ENCODE results near the gene USP7.
"Not testable (repeated sequence)": the region's sequence is repeated elsewhere in the genome, so short reads cannot be mapped to it uniquely, and the experiment has no call there.

The USP7 gene

DNA sequence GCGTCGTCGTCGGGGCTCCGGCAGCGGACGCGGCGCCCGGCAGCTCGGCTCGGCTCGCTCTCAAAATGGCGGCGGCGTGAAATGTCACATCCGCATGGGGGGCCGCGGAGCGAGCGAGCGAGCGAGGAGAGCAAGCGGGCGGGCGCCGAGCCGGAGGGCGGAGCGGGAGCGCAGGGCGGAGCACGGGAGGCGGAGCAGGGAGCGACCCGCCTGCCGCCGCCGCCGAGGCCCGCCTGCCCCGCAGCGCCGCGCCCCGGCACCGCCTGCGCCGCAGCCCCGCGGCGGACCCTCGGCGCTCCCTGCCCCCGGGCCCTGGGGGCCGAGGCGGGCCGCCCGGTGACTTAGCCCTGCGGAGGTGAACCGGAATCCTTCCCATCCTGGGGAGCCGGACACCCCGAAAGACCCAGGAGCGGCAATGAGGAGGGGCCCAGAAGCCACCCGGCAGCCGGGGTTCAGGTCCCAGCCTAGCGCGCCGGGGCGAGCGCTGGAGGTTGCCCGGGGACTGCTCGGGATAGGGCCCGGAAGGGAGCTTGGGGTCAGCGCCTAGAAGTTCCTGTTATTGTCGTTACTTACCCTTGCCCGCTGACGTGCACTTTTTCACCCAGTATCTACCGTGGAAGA lies at the start of gene USP7:
Gene USP7 (minus strand): TSS at position 86 of the 621 bp plus-strand sequence. CDS start 621 bp downstream, outside the sequence.
- peak; percentile 89 for DNase-seq

DNA sequence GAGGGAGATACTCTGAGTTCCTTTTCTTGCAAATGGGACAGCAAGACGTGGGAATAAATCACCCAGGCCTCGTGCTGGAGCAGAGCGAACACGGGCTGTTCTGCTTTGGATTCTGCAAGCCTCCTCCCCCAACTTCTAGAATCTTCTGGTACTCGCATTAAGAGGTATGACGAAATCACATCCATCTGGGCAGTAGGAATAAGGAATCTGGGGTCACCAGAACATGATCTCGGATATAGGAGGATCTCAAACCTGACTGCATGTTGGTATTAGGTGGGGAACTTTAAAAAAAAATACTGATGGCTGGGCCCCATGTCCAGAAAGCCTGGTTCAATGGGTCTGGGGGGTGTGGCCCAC lies 49.8 kb upstream of the USP7 start:
- DNase-seq, result no peak

DNA sequence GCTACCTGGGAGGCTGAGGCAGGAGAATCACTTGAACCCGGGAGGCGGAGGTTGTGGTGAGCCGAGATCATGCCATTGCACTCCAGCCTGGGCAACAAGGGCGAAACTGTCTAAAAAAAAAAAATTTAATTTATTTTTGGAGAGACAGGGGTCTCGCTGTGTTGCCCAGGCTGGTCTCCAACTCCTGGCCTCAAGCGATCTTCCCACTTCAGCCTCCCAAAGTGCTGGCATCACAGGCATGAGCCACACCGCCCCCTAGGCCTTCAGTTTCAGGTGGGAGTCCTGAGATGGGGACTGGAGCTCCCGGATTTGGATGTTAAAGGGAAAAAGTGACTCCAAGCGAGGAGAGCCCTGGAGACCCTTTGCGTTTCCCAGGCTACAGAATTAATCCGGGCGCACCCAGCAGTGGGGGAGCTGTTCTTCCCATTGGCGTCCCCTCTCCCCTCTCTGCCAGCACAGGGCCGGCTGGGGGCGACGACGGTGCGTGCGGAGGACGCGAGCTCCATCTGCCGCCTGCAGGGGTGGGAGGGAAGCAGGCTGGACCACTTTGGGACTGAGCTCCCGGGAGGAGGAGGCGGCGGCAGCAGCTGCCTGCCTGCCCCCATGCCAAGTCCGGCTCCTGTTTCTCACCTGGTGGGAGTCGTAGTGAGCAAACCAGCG lies 49.3 kb upstream of the USP7 start:
- no peak for DNase-seq

DNA sequence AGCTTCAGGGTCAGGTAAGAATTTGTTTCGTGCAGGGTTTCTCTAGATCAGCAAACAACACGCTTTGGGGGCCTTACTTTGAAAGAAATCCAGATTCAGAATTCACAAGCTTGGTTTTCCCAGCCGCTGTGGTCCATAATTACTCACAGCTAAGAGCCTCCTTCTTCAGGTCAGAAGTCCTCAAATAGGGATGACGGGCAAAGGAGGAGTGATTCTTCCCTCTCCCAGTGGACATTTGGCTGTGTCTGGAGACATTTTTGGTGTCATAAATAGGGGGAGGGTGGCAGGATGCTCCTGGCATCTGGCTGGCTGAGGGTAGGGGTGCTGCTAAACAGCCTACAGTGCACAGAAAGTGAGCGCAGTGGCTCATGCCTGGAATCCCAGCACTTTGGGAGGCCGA lies 48.6 kb upstream of the USP7 start:
- no peak for DNase-seq

DNA sequence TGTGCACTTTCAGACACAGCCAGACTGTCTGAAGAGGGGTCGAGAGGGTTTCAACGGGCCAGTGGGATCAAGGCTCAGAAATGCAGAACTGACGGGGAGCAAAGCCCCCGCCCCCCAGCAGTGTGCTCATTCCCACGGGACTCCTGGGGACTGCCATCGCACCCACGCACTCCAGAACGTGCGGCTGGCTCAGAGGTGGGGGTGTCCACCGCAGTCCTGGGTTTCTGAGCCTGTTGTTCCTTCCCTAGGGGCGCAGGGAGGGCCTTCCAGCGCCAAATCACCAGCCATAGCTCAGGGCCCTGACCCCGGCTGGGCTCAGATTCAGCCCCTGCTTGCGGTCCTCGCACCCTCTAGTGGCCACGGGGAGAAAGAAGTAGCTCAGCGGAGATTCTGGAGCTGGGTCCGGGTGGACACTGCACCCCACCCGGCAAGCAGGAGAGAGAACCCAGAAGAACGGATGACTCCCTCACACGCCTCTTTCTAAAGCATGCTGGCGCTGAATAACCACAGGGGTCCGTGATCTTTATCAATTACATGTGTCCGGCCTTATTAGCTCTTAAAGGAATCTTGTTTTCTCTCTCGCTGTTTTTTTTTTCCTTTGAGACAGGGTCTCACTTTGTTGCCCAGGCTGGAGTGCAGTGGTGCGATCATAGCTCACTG lies 45.0 kb upstream of the USP7 start:
- DNase-seq, result peak; percentile 64

DNA sequence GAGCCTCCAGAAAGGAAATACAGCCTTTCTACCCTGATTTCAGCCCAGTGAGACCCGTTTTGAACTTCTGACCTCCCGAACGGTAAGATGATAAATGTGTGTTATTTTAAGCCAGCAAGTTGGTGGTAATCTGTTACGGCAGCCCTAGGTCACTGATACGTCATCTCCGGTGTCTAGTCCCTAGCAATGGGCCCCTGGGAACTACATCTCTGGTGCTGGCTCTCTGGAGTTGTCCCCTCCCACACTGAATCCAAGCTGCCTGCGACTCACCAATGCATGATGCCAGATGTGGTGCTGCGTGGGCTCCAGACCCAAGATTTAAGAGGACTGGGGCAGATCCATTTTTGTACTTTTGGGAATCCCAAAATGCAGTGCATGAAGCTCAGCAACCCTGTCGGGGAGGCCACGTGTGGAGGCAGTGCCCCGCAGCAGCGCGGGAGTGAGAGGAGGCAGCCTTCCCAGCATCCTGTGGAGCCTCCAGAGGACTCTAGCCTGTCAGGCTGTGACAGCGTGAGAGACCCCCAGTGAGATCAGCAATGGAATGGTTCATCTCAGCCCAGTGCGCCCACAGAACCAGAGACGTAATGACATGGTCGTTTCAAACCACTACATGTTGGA lies 43.6 kb upstream of the USP7 start:
- DNase-seq, result no peak

DNA sequence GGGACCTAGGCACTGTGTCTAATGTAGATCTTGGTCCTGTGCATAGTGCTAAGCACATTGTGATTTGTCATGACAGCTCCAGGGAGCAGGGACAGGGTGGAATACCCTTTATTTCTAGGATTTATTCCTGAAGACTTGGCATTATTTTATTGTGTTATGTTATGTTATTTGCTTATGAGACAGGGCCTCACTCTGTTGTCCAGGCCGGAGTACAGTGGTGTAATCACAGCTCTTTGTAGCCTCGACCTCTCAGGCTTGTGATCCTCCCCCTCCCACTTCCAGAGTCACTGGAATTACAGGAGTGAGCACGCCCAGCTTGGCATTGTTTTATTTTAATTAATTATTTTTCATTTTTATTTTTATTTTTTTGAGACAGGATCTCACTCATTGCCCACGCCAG lies 40.5 kb upstream of the USP7 start:
- no peak for DNase-seq

DNA sequence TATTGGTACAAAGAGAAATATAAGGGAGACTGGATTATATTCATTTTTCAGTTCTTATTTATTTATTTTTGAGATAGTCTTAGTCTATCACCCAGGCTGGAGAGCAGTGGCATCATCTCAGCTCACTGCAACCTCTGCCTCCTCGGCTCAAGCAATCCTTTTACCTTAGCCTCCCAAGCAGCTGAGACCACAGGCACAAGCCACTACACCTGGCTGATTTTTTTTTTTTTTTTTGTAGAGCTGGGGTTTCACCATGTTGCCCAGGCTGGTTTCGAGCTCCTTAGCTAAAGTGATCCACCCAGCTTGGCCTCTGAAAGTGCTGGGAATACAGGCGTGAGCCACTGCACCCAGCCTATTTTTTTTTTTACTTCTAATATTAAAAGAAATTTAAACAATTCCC lies 40.1 kb upstream of the USP7 start:
- DNase-seq, result no peak

DNA sequence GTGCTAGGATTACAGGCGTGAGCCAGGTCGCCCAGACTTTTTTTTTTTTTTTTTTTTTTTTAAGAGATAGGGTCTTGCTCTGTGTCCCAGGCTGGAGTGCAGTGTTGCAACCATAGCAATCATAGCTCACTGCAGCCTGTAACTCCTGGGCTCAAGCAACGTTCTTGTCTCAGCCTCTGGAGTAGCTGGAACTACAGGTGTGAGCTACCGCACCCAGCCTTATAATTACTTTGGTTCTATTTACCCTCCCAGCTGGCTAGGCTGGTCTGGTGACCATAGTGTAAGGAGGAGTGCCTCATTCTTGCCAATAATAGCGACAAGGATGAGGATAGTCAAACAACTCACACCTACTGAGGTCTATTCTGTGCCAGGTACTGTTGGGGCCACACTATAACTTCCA lies 39.6 kb upstream of the USP7 start:
- DNase-seq, result no peak

DNA sequence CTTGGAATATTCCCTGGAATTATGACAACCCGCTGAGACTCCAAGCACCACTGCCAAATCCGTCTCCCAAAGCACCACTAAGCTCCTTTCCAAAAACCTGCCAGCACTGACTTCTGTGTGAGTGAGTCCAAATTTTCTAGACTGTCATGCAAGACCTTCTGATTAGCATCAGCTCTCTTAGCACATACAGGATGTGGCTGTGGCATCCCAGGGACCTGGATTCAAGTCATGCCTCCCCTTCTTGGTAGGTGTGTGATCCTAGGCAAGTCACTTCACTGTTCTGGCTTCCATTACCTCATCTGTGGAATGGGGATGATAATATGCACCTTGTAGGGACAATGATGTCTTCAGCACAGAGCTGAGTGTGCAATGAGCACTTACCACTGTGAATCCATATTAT lies 38.3 kb upstream of the USP7 start:
- DNase-seq, result no peak

DNA sequence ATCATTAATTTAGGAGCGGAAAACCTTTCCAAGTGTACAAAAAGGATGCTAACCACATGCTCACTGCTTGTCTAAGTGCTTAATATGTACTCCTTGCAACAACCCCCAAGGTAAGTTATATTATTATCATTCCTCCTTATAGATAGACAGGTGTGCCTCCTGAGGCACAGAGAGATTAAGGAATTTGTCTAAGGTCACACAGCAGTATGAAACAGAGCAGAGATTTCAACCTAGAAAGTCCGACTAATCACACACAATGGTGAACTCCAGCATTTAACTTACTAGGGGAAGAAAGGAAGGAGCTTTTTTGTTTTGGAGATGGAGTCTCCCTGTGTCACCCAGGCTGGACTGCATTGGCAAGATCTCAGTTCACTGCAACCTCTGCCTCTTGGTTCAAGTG lies 37.0 kb upstream of the USP7 start:
- no peak for DNase-seq

DNA sequence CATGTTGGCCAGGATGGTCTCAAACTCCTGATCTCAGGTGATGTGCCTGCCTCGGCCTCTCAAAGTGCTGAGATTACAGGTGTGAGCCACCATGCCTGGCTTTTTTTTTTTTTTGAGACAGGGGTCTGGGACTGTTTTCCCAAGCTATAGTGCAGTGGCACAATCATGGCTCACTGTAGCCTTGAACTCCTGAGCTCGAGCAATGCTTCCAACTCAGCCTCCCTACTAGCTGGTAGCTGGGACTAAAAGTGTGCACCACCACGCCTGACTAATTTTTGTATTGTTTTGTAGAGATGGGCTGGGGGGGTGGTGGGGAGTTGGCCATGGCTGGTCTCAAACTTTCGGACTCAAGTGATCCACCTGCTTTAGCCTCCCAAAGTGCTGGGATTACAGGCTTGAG lies 36.1 kb upstream of the USP7 start:
- no peak for DNase-seq

DNA sequence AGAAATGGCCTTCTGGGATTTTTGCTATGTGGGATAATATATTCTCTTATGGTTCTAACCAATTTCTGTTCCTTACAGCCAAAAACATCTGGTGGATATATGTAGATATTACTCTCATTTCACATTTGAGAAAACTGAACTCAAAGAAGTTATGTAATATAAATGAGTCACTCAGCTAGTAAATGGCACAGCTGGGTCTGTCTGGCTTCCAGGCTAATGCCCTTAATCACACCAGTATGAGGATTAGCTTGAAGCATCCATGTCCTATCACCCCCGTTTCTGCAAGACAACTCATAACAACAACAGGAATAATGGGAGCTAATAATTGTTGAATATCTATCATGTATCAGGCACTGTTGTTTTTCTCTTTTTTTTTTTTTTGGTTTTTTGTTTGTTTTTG lies 34.4 kb upstream of the USP7 start:
- DNase-seq, result no peak

DNA sequence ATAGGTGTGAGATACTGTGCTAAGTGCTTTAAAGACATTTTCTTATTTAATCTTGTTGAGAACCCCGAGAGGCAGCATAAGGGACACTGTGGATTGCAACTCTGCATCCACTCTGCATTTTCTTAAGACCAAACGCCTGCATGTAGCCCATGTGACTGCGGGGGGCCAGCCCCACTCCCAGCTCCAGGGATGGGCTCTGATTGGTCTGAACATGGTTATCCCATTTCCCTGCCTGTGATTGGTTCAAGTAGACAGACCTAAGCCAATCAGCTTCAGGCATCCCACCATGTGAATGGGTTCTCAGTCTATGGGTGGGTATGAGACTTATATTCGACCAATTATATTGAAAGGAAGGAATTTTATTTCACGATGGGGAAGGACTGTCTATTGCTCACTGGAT lies 33.2 kb upstream of the USP7 start:
- DNase-seq, result no peak

DNA sequence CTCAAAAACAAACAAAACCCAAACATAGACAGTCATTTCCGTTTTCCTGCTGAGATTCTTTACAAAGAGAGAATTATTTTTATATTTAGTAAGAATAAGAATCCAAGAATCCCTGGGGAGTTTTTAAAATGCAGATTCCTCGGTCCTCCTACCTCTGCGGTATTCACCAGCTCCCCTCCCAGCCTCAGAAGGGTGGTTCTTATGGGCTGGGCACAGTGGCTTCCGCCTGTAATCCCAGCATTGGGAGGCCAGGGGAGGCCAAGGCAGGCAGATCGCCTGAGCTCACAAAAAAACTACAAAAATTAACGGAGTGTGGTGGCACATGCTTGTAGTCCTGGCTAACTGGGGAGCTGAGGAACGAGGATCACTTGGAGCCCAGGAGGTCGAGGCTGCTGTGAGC lies 26.7 kb upstream of the USP7 start:
- DNase-seq, result no peak

DNA sequence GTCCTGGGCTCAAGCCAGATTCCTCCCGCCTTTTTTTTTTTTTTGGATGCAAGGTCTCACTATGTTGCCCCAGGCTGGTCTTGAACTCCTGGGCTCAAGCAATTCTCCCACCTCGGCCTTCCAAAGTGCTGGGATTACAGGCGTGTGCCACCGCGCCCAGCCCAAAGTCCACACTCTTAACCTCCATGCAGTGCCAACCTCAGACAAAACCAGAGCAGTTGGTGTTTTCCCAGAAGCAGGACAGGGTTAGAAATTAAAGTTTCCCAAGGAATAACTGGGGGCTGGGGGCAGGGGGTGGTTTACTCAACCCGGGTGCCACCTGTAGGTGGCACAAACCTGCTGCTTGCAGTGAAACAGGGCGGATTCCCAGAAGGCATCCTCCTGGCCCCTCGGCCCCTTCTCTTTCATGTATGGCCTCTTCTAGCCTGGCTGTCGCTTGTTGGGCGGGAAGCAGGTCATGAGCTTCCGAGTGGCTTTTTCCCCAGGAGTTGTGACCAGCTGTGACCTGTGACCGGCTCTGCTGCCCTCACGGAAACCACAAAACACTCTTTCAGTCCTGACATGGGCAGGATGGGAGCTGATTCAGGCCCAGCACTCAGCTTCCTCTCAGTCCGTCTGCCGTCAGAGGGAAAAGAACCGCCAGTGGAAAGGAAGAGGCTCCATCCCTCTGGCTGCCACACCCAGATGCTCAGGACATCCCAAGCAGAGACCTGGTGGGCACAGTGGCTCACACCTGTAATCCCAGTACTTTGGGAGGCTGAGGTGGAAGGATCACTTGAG lies 25.6 kb upstream of the USP7 start:
- DNase-seq, result no peak

DNA sequence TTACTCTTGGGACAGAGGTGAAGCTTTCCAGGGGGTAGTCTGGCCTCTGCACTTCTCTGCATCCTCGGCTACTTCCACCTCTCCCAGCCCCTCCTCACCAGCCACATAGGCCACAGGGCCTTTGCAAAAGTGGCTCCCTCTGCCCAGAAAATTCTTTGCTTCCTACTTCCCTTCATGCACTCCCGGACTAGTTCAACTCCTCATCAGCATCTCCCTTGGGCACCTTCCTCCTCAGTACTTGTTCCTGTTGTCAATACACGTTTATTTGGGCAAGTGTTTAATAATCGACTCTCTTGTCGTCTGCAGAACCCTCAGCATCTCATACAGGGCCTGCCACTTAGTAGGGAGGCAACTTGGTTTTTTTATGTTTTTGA lies 23.1 kb upstream of the USP7 start:
- no peak for DNase-seq

DNA sequence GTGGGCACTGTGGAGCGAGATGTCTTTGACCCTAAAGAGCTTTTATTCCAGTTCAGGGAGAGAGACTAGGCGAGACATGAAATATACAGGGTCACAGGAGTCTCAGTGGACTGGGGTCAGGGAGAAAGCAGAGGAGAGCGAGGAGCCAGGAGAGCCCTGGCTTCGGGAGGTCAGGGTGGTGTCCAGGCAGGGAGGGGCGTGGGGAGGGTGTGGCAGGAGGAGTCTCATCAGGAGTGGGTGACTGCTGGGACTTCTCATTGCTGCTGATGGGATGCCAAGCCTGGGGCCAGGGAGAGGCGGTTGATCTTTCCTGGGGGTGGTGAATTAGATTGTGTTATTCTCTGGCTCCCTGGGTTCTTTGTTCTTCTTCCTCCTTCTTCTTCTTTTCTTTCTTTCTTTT lies 22.4 kb upstream of the USP7 start:
- DNase-seq, result no peak

DNA sequence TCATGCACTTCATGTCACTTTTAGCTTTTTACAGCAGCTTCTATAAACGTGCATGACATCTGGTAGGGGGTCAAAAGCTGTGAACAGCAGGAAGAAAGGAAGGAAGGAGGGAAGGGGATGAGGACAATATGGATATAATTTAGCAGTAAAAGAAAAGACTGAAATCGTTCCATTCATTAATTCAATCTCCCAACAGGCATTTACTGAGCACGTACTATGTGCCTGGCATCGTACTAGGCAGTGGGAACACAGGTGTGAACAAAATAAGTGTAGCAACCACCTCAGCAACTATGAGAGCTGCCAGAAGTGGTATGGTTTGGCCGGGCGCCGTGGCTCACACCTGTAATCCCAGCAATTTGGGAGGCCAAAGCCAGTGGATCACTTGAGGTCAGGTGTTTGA lies 19.1 kb upstream of the USP7 start:
- DNase-seq, result no peak

DNA sequence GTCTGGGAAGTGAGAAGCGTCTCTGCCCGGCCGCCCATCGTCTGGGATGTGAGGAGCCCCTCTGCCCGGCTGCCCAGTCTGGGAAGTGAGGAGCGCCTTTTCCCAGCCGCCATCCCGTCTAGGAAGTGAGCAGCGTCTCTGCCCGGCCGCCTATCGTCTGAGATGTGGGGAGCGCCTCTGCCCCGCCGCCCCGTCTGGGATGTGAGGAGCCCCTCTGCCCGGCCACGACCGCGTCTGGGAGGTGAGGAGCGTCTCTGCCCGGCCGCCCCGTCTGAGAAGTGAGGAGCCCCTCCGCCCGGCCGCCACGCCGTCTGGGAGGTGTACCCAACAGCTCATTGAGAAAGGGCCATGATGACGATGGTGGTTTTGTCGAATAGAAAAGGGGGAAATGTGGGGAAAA lies 18.2 kb upstream of the USP7 start:
- DNase-seq, result not testable (repeated sequence)

DNA sequence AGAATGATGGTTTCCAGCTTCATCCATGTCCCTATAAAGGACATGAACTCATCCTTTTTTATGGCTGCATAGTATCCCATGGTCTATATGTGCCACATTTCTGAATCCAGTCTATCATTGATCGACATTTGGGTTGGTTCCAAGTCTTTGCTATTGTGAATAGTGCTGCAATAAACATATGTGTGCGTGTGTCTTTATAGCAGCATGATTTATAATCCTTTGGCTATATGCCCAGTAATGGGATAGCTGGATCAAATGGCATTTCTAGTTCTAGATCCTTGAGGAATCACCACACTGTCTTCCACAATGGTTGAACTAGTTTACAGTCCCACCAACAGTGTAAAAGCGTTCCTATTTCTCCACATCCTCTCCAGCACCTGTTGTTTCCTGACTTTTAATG lies 12.5 kb upstream of the USP7 start:
- DNase-seq, result not testable (repeated sequence)

DNA sequence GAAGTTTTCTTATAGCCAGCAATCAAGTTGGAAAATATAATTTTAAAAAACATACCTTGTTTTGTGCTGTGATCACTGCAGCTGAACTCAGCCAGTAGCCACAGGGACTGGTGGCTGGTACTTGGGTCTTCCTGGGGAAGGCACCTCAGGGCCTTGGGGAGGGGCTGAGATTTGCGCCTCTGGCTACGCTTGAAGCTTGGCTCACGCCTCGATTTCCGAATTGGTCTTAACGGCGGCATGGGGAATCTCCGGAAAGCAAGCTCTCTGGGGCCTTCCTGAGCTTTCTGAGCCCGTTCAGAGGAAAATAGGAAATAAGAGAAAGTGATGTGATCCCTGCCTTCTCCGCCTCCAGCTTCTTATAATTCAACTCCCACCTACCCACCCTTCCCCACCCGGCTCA lies 11.3 kb upstream of the USP7 start:
- DNase-seq, result no peak

DNA sequence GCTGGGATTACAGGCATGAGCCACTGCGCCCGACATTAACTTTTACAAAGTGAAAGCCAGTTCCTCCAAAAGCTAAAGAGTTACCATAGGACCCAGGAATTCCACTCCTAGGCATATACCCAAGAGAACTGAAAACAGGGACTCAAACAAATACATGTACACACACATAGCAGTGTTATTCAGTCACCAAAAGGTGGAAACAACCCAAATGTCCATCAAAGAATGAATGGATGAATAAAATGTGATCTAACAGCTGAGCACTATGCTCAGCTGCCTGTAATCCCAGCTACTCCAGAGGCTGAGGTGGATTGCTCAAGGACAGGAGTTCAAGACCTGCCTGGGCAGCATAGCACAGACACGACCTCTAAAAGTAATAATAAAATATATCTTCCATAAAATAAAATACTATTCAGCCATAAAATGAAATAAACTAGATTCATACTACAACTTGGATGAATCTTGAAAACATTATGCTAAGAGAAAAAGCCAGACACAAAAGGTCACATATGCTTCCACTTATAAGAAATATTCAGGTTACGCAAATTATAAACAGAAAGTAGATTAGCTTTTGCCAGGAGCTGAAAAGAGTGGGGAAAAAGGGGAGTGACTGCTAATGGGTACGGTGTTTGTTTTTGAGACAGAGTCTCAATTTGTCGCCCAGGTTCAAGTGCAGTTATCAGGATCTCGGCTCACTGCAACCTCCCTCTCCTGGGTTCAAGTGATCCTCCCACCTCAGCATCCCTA lies 9.3 kb upstream of the USP7 start:
- DNase-seq, result no peak

Measured in CD4-positive, alpha-beta T cell treated with Interleukin-15 for 1 hour (primary cell).